T47D (cell line): Measurements from ENCODE around the gene TCF12.
A peak's percentile ranks its signal among the peaks of the same experiment; 100 is the strongest.

ENCODE experiments used
- DNase-seq, 2 experiments: peaks; one replicate each; pipeline versions ENCODE4 v3.0.0 to v3.0.0-alpha.2; 2011 to 2012; ENCODE audit warnings: low read depth in 1 of 2, low spot score in 1 of 2
- JUND ChIP-seq: IDR thresholded peaks from 2 replicates; pipeline ENCODE4 v1.6.1; 2012; ENCODE audit warnings: low read depth
- in situ Hi-C: cut with HindIII; loops from 2 replicates; pipeline ENCODE4 v1.10.0; 2016; ENCODE audit warnings: low sequenced_read_pairs, low pct_unique_long_range_greater_than_20kb

Gene TCF12

GRCh38 chr15:57218826-57219576 lies 300.6 kb downstream of the TCF12 start:
- in situ Hi-C loops = no loop called here
- DNase-seq = peak in 1 of 2 experiments; percentile 38
- TF ChIP-seq JUND = no peak

GRCh38 chr15:57220205-57220604 lies 301.8 kb downstream of the TCF12 start:
- in situ Hi-C loops = no loop called here
- no peak for DNase-seq
- no peak for TF ChIP-seq JUND

GRCh38 chr15:57221134-57221533 lies 302.7 kb downstream of the TCF12 start:
- no peak for TF ChIP-seq JUND
- no peak for DNase-seq
- in situ Hi-C loops = no loop called here

GRCh38 chr15:57223345-57223744 lies 304.9 kb downstream of the TCF12 start:
- in situ Hi-C loops = no loop called here
- DNase-seq = no peak
- no peak for TF ChIP-seq JUND

GRCh38 chr15:57223887-57224286 lies 305.4 kb downstream of the TCF12 start:
- in situ Hi-C loops = no loop called here
- TF ChIP-seq JUND = no peak

GRCh38 chr15:57224664-57225063 lies 306.2 kb downstream of the TCF12 start:
- no peak for TF ChIP-seq JUND
- in situ Hi-C loops = no loop called here
- DNase-seq = no peak

More at GRCh38 chr15:57223887-57224286, 305.4 kb downstream of the TCF12 start:
- DNase-seq = no peak

GRCh38 chr15:57227166-57227565 lies 308.7 kb downstream of the TCF12 start:
- no peak for TF ChIP-seq JUND
- in situ Hi-C loops = no loop called here
- no peak for DNase-seq

GRCh38 chr15:57227899-57228298 lies 309.5 kb downstream of the TCF12 start:
- in situ Hi-C loops = no loop called here
- DNase-seq = no peak
- TF ChIP-seq JUND = no peak

- DNase-seq = no peak
- in situ Hi-C loops = no loop called here
- no peak for TF ChIP-seq JUND
Observed at GRCh38 chr15:57228395-57228794, 310.0 kb downstream of the TCF12 start.

GRCh38 chr15:57229051-57229450 lies 310.6 kb downstream of the TCF12 start:
- DNase-seq = no peak
- no peak for TF ChIP-seq JUND
- in situ Hi-C loops = no loop called here

GRCh38 chr15:57231559-57231958 lies 313.1 kb downstream of the TCF12 start:
- in situ Hi-C loops = no loop called here
- no peak for TF ChIP-seq JUND
- DNase-seq = no peak

- no peak for TF ChIP-seq JUND
- in situ Hi-C loops = no loop called here
- DNase-seq = no peak
Observed at GRCh38 chr15:57234156-57234555, 315.7 kb downstream of the TCF12 start.

- in situ Hi-C loops = no loop called here
- TF ChIP-seq JUND = no peak
- DNase-seq = no peak
Observed at GRCh38 chr15:57235186-57235585, 316.7 kb downstream of the TCF12 start.

- no peak for TF ChIP-seq JUND
- DNase-seq = no peak
- in situ Hi-C loops = no loop called here
Observed at GRCh38 chr15:57235873-57236272, 317.4 kb downstream of the TCF12 start.
